ENCODE data around the gene KIAA2012. TPM values are rescaled to one million over a fixed set of nuclear protein-coding genes. Genes with fewer than 3 reads are reported as not detected.

Gene KIAA2012
- total and polyA plus RNA-seq, 4 donors: under 0.01 to 0.61 (median 0.42) TPM

DNA sequence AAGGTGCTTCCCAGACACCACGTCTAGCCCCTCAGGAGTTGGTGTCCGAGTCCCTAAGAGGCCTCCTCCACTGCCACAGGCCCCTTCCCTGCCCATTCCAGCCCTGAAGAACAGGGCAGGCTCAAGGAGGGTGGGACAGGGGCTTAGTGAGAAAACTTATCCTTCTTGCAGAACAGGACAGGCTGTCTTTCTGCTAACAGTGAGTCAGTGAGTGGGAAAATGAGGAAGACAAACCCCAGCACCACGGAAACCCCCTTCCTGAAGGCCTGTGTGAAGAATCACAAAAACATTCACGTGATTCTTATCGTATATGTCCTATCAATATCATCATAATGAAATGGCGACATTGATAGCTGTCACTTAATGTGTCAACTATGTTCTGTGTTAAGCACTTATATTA is 29.6 kb upstream of the KIAA2012 start:
- peaks cover 0 to 5% (median 0%) of the 10 kb centered on the region in 4 donors for H3K27me3 ChIP-seq (ENCODE audit: control insufficient read depth in 4 of 4, insufficient read depth in 4 of 4, low read length in 3 of 4)
- 81% methylated on average over 6 of the region's 6 CpGs for WGBS
- no peak overlapping the region for H3K9ac ChIP-seq (ENCODE audit: low read depth in 1 of 2, low read length in 2 of 2)
- no peak overlapping the region for H3K4me3 ChIP-seq (ENCODE audit: low read depth in 1 of 3, low read length in 3 of 3)
- DNase-seq (ENCODE audit: low spot score): no peak
- H3K9me3 ChIP-seq (ENCODE audit: control insufficient read depth in 4 of 4, low read length in 3 of 4): no peaks in the 10 kb centered on the region
- no peaks in the 10 kb centered on the region for H3K36me3 ChIP-seq (ENCODE audit: control insufficient read depth in 4 of 4, insufficient read depth in 3 of 4, low read depth in 1 of 4, low read length in 3 of 4)
- H3K27ac ChIP-seq (ENCODE audit: low read depth in 1 of 2, low read length in 2 of 2): no peak overlapping the region
- TF ChIP-seq, protein P1, sequence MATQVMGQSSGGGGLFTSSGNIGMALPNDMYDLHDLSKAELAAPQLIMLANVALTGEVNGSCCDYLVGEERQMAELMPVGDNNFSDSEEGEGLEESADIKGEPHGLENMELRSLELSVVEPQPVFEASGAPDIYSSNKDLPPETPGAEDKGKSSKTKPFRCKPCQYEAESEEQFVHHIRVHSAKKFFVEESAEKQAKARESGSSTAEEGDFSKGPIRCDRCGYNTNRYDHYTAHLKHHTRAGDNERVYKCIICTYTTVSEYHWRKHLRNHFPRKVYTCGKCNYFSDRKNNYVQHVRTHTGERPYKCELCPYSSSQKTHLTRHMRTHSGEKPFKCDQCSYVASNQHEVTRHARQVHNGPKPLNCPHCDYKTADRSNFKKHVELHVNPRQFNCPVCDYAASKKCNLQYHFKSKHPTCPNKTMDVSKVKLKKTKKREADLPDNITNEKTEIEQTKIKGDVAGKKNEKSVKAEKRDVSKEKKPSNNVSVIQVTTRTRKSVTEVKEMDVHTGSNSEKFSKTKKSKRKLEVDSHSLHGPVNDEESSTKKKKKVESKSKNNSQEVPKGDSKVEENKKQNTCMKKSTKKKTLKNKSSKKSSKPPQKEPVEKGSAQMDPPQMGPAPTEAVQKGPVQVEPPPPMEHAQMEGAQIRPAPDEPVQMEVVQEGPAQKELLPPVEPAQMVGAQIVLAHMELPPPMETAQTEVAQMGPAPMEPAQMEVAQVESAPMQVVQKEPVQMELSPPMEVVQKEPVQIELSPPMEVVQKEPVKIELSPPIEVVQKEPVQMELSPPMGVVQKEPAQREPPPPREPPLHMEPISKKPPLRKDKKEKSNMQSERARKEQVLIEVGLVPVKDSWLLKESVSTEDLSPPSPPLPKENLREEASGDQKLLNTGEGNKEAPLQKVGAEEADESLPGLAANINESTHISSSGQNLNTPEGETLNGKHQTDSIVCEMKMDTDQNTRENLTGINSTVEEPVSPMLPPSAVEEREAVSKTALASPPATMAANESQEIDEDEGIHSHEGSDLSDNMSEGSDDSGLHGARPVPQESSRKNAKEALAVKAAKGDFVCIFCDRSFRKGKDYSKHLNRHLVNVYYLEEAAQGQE (IDR thresholded peaks at IDR 0.05): no peak
- TF ChIP-seq RAD21 (IDR thresholded peaks at IDR 0.05) (no peak), EGR1 (IDR thresholded peaks at IDR 0.05; ENCODE audit: low read depth in 2 of 2) (no peak), ZBTB33 (IDR thresholded peaks at IDR 0.05) (no peak), NR2F2 (IDR thresholded peaks at IDR 0.05) (no peak), TAF1 (conservative IDR thresholded peaks at IDR 0.05) (no peak), YY1 (IDR thresholded peaks at IDR 0.05) (no peak), FOXA2 (IDR thresholded peaks at IDR 0.05) (no peak)
- TF ChIP-seq, protein P2, sequence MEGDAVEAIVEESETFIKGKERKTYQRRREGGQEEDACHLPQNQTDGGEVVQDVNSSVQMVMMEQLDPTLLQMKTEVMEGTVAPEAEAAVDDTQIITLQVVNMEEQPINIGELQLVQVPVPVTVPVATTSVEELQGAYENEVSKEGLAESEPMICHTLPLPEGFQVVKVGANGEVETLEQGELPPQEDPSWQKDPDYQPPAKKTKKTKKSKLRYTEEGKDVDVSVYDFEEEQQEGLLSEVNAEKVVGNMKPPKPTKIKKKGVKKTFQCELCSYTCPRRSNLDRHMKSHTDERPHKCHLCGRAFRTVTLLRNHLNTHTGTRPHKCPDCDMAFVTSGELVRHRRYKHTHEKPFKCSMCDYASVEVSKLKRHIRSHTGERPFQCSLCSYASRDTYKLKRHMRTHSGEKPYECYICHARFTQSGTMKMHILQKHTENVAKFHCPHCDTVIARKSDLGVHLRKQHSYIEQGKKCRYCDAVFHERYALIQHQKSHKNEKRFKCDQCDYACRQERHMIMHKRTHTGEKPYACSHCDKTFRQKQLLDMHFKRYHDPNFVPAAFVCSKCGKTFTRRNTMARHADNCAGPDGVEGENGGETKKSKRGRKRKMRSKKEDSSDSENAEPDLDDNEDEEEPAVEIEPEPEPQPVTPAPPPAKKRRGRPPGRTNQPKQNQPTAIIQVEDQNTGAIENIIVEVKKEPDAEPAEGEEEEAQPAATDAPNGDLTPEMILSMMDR (IDR thresholded peaks at IDR 0.05; ENCODE audit: low read depth, low read length, missing input control): no peak
- TF ChIP-seq, protein P3, sequence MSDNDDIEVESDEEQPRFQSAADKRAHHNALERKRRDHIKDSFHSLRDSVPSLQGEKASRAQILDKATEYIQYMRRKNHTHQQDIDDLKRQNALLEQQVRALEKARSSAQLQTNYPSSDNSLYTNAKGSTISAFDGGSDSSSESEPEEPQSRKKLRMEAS (IDR thresholded peaks at IDR 0.05): no peak
- TF ChIP-seq, protein P4, sequence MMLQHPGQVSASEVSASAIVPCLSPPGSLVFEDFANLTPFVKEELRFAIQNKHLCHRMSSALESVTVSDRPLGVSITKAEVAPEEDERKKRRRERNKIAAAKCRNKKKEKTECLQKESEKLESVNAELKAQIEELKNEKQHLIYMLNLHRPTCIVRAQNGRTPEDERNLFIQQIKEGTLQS (IDR thresholded peaks at IDR 0.05): no peak
- no peaks in the 10 kb centered on the region for H3K4me1 ChIP-seq (ENCODE audit: control insufficient read depth in 4 of 4, insufficient read depth in 4 of 4, low read length in 3 of 4)

GRCh38 chr2:202044777-202045176 is 28.3 kb upstream of the KIAA2012 start:
- Histone ChIP-seq H3K4me3 (ENCODE audit: low read depth in 1 of 3, low read length in 3 of 3) (no peak overlapping the region), H3K4me1 (ENCODE audit: control insufficient read depth in 4 of 4, insufficient read depth in 4 of 4, low read length in 3 of 4) (no peaks in the 10 kb centered on the region), H3K27me3 (ENCODE audit: control insufficient read depth in 4 of 4, insufficient read depth in 4 of 4, low read length in 3 of 4) (peaks cover 0 to 2% (median 0%) of the 10 kb centered on the region in 4 donors), H3K9ac (ENCODE audit: low read depth in 1 of 2, low read length in 2 of 2) (no peak overlapping the region), H3K9me3 (ENCODE audit: control insufficient read depth in 4 of 4, low read length in 3 of 4) (no peaks in the 10 kb centered on the region), H3K27ac (ENCODE audit: low read depth in 1 of 2, low read length in 2 of 2) (no peak overlapping the region), H3K36me3 (ENCODE audit: control insufficient read depth in 4 of 4, insufficient read depth in 3 of 4, low read depth in 1 of 4, low read length in 3 of 4) (no peaks in the 10 kb centered on the region)
- no peak for DNase-seq (ENCODE audit: low spot score)
- TF ChIP-seq JUND (IDR thresholded peaks at IDR 0.05): no peak
- TF ChIP-seq, protein P3 (IDR thresholded peaks at IDR 0.05): no peak
